CD4-positive, alpha-beta T cell (primary cell): ENCODE results near the gene CLSTN1. TPM values are rescaled to one million over a fixed set of nuclear protein-coding genes. Genes with fewer than 3 reads are reported as not detected.

ENCODE experiments used
- ATAC-seq: fragments of 200-7000 bp; cut with Tn5 transposase; one replicate; pipeline ENCODE4 v1.10.0; 2022; ENCODE audit warnings: mild to moderate bottlenecking; ENCODE audit not compliant: poor library complexity
- CTCF ChIA-PET: fragments of 350-600 bp; sonication (Branson Sonifier 250); formaldehyde crosslinking; loops from one replicate; lab custom pipeline; 2021; ENCODE audit warnings: antibody characterized with exemption, inconsistent platforms; lab: Charles Lee
- POLR2A ChIA-PET: fragments of 350-600 bp; sonication (Branson Sonifier 250); formaldehyde crosslinking; loops from one replicate; lab custom pipeline; 2021; ENCODE audit warnings: antibody characterized with exemption, inconsistent platforms; lab: Charles Lee
- DNase-seq, 14 experiments: peaks; one replicate each; pipeline ENCODE4 v3.0.0-alpha.2; 2013 to 2020; ENCODE audit warnings: mixed read lengths in 2 of 14
- H3K27ac ChIP-seq, 2 donors: one replicate each; pipeline versions ENCODE4 v1.5.1 to v1.7.0; 2013; ENCODE audit warnings: low read length in 2 of 2, low read depth in 1 of 2, mild to moderate bottlenecking in 1 of 2
- H3K27me3 ChIP-seq, 2 experiments: 1 replicate in 1 of 2; 2 replicates in 1 of 2; pipeline versions ENCODE4 v1.6.1 to v1.7.0; 2013; ENCODE audit warnings: low read length in 2 of 2, control low read depth in 1 of 2, mild to moderate bottlenecking in 1 of 2, moderate library complexity in 1 of 2; ENCODE audit not compliant: insufficient read depth in 2 of 2, control insufficient read depth in 1 of 2
- H3K36me3 ChIP-seq: one replicate; pipeline ENCODE4 v1.6.1; 2013; ENCODE audit warnings: low read length, control low read depth; ENCODE audit not compliant: insufficient read depth
- H3K4me1 ChIP-seq: one replicate; pipeline ENCODE4 v1.6.1; 2013; ENCODE audit warnings: low read length, control low read depth; ENCODE audit not compliant: insufficient read depth
- H3K4me3 ChIP-seq: one replicate; pipeline ENCODE4 v1.5.1; 2013; ENCODE audit warnings: mild to moderate bottlenecking, low read length, moderate library complexity
- H3K9me3 ChIP-seq, 2 experiments: 1 replicate in 1 of 2; 2 replicates in 1 of 2; pipeline versions ENCODE4 v1.6.1 to v1.7.0; 2013; ENCODE audit warnings: low read length in 2 of 2, mild to moderate bottlenecking in 2 of 2, control low read depth in 1 of 2, moderate library complexity in 1 of 2; ENCODE audit not compliant: control insufficient read depth in 1 of 2, insufficient read depth in 1 of 2
- H3K27ac Mint-ChIP-seq: one replicate; pipeline ENCODE4 v1.8.0; 2020; ENCODE audit warnings: mixed read lengths
- H3K27me3 Mint-ChIP-seq: one replicate; pipeline ENCODE4 v1.8.0; 2021; ENCODE audit warnings: mixed read lengths
- H3K36me3 Mint-ChIP-seq: one replicate; pipeline ENCODE4 v1.8.0; 2021; ENCODE audit warnings: low read depth, mixed read lengths
- H3K4me1 Mint-ChIP-seq: one replicate; pipeline ENCODE4 v1.8.0; 2021; ENCODE audit warnings: low read depth, mixed read lengths
- H3K4me3 Mint-ChIP-seq: one replicate; pipeline ENCODE4 v1.8.0; 2020; ENCODE audit warnings: mild to moderate bottlenecking, mixed read lengths
- H3K9me3 Mint-ChIP-seq: one replicate; pipeline ENCODE4 v1.8.0; 2020; ENCODE audit warnings: mixed read lengths
- CTCF ChIP-seq: fragments of 200-600 bp; IDR thresholded peaks from one replicate; pipeline ENCODE4 v1.8.0; 2022; ENCODE audit warnings: antibody characterized with exemption, mild to moderate bottlenecking
- intact Hi-C, 2 experiments: fragments of 100-400 bp; cut with DNase I in 1 of 2; cut with micrococcal nuclease in 1 of 2; formaldehyde crosslinking; loops; one replicate each; pipeline versions ENCODE4 v1.15.1 to v1.9.0; 2023 to 2025; cut with DNase I, micrococcal nuclease
- total RNA-seq, 174 experiments: library from RNA in 2 of 174; stranded (reverse) in 2 of 174; gene quantifications; one replicate each; pipeline ENCODE4 v1.2.3 and lab custom pipeline; 2021 to 2026

The CLSTN1 gene
- total RNA-seq, 2 experiments from 2014 or later, result 66.8 to 68.1 TPM

- TF ChIP-seq CTCF, result no peak
- peak overlapping the region; percentile 84 for H3K27ac Mint-ChIP-seq
- Histone ChIP-seq H3K27me3 (no peaks in the 10 kb centered on the region), H3K27ac (no peak overlapping the region), H3K4me1 (peaks cover 29% of the 10 kb centered on the region), H3K4me3 (no peak overlapping the region), H3K9me3 (peaks cover 0 to 6% of the 10 kb centered on the region in 2 experiments), H3K36me3 (no peaks in the 10 kb centered on the region)
- no peaks in the 10 kb centered on the region for H3K27me3 Mint-ChIP-seq
- intact Hi-C loops, result loop anchor here in 1 of 2 experiments (5.0 kb wide), 1 partner anchor 589 kb away; no protein-coding TSS in a partner anchor
- H3K9me3 Mint-ChIP-seq, result no peaks in the 10 kb centered on the region
- POLR2A ChIA-PET, result interaction anchor here (1.2 to 3.0 kb wide), 3 partner anchors 27 to 197 kb away, joined by 3 to 11 read pairs (median 6); no protein-coding TSS in a partner anchor
- ATAC-seq (no peak), DNase-seq (no peak)
- H3K4me1 Mint-ChIP-seq, result peaks cover 35% of the 10 kb centered on the region
- CTCF ChIA-PET, result interaction anchor here (0.7 to 2.9 kb wide), 3 partner anchors 38 to 255 kb away, joined by 4 to 7 read pairs (median 4); no protein-coding TSS in a partner anchor
- H3K36me3 Mint-ChIP-seq, result peaks cover 11% of the 10 kb centered on the region
- H3K4me3 Mint-ChIP-seq, result peak overlapping the region; percentile 88
Measured at GRCh38 chr1:9826616-9827015, 2.9 kb upstream of the CLSTN1 start.

- ChIA-PET CTCF (interaction anchor here (2.9 kb wide), 1 partner anchor 42 kb away, joined by 7 read pairs; no protein-coding TSS in a partner anchor), POLR2A (interaction anchor here (0.6 to 3.0 kb wide), 4 partner anchors 26 to 197 kb away, joined by 3 to 11 read pairs (median 4); no protein-coding TSS in a partner anchor)
- Mint-ChIP-seq H3K4me1 (peaks cover 36% of the 10 kb centered on the region), H3K36me3 (peaks cover 11% of the 10 kb centered on the region), H3K4me3 (peak overlapping the region; percentile 88), H3K27me3 (no peaks in the 10 kb centered on the region), H3K27ac (peak overlapping the region; percentile 84), H3K9me3 (no peaks in the 10 kb centered on the region)
- intact Hi-C loops, result loop anchor here in 1 of 2 experiments (5.0 kb wide), 1 partner anchor 589 kb away; no protein-coding TSS in a partner anchor
- Histone ChIP-seq H3K27me3 (no peaks in the 10 kb centered on the region), H3K36me3 (no peaks in the 10 kb centered on the region), H3K4me3 (no peak overlapping the region), H3K27ac (peak overlapping the region in 1 of 2 donors; percentile 52), H3K4me1 (peaks cover 32% of the 10 kb centered on the region), H3K9me3 (peaks cover 0 to 6% of the 10 kb centered on the region in 2 experiments)
- ATAC-seq, result no peak
- DNase-seq, result peak in 1 of 14 experiments; percentile 21
- TF ChIP-seq CTCF, result no peak
Measured at GRCh38 chr1:9826087-9826486, 2.3 kb upstream of the CLSTN1 start.

- intact Hi-C loops, result loop anchor here (2.0 to 5.0 kb wide), 3 partner anchors 41 to 588 kb away; partner anchors contain the start of gene TMEM201 (in 1 of the 2)
- POLR2A ChIA-PET, result interaction anchor here (0.6 to 3.0 kb wide), 3 partner anchors 25 to 196 kb away, joined by 3 to 11 read pairs (median 6); no protein-coding TSS in a partner anchor
- DNase-seq, result peak in 12 of 14 experiments; percentile 20 to 81 (median 41)
Measured at GRCh38 chr1:9825093-9826074, 1.6 kb upstream of the CLSTN1 start.

More at GRCh38 chr1:9825093-9826074, 1.6 kb upstream of the CLSTN1 start:
- peak overlapping the region; percentile 31 to 52 for H3K27ac ChIP-seq
- no peaks in the 10 kb centered on the region for H3K36me3 ChIP-seq
- peak; percentile 35 for ATAC-seq
- peak overlapping the region; percentile 88 for H3K4me3 Mint-ChIP-seq
- no peaks in the 10 kb centered on the region for H3K27me3 Mint-ChIP-seq
- peak overlapping the region; percentile 84 for H3K27ac Mint-ChIP-seq
- no peak for TF ChIP-seq CTCF
- no peaks in the 10 kb centered on the region for H3K27me3 ChIP-seq
- peaks cover 35% of the 10 kb centered on the region for H3K4me1 ChIP-seq
- H3K9me3 ChIP-seq, result peaks cover 0 to 6% of the 10 kb centered on the region in 2 experiments
- H3K36me3 Mint-ChIP-seq, result peaks cover 11% of the 10 kb centered on the region
- CTCF ChIA-PET, result interaction anchor here (2.9 kb wide), 1 partner anchor 41 kb away, joined by 7 read pairs; no protein-coding TSS in a partner anchor
- H3K9me3 Mint-ChIP-seq, result no peaks in the 10 kb centered on the region
- peaks cover 41% of the 10 kb centered on the region for H3K4me1 Mint-ChIP-seq
- H3K4me3 ChIP-seq, result peak overlapping the region; percentile 3
